K562 (cell line): ENCODE data around the gene LMBRD1.

Experiments
- CAMTA2 ChIP-seq: fragments of 250-450 bp; sonication (Bioruptor Pico); conservative IDR thresholded peaks from 2 replicates; pipeline ENCODE4 v1.5.1; 2022
- CTCF ChIP-seq, 3 experiments: IDR thresholded peaks in 2 of 3; conservative IDR thresholded peaks in 1 of 3; 2 replicates each; pipeline ENCODE4 v1.5.1; 2011 to 2012; ENCODE audit warnings: low read length in 3 of 3, mild to moderate bottlenecking in 3 of 3, control low read depth in 2 of 3, improper control_type of control experiment in 1 of 3, inconsistent platforms in 1 of 3, low read depth in 1 of 3, mixed read lengths in 1 of 3, moderate library complexity in 1 of 3; ENCODE audit not compliant: insufficient read depth in 2 of 3
- EZH2 ChIP-seq: IDR thresholded peaks from 2 replicates; pipeline ENCODE4 v1.6.1; 2012; ENCODE audit warnings: low read depth, mild to moderate bottlenecking, inconsistent platforms, low read length, borderline replicate concordance
- HBP1 ChIP-seq: fragments of 450-650 bp; formaldehyde crosslinking; IDR thresholded peaks from 2 replicates; pipeline ENCODE4 v1.4.0; 2022; ENCODE audit warnings: missing genetic modification characterization
- JUN ChIP-seq, 2 experiments: sonication (generic) in 1 of 2; formaldehyde crosslinking in 1 of 2; IDR thresholded peaks; 2 replicates each; pipeline versions ENCODE4 v1.6.1 to v1.8.0; 2012 to 2022; ENCODE audit warnings: borderline replicate concordance in 2 of 2, mild to moderate bottlenecking in 2 of 2, improper control_type of control experiment in 1 of 2, low read depth in 1 of 2, low read length in 1 of 2, missing genetic modification reagents in 1 of 2
- LARP7 ChIP-seq: fragments of 450-650 bp; IDR thresholded peaks from 2 replicates; pipeline ENCODE4 v1.6.1; 2016
- OTX1 ChIP-seq: fragments of 450-650 bp; formaldehyde crosslinking; IDR thresholded peaks from 2 replicates; pipeline ENCODE4 v1.4.0; 2022; ENCODE audit warnings: mild to moderate bottlenecking
- PRMT5 ChIP-seq: sonication (generic); formaldehyde crosslinking; IDR thresholded peaks from 2 replicates; pipeline ENCODE4 v1.5.0; 2020; ENCODE audit warnings: missing genetic modification reagents
- RAD51 ChIP-seq: fragments of 450-650 bp; IDR thresholded peaks from 2 replicates; pipeline ENCODE4 v1.7.1; 2016; ENCODE audit warnings: low read depth, mild to moderate bottlenecking, borderline replicate concordance
- STAT6 ChIP-seq: sonication (generic); formaldehyde crosslinking; IDR thresholded peaks from 2 replicates; pipeline ENCODE4 v1.8.1; 2023; ENCODE audit warnings: mild to moderate bottlenecking, missing genetic modification reagents
- TEAD4 ChIP-seq, 2 experiments: sonication (generic) in 1 of 2; formaldehyde crosslinking in 1 of 2; IDR thresholded peaks; 2 replicates each; pipeline versions ENCODE4 v1.6.1 to v1.8.0; 2012 to 2022; ENCODE audit warnings: borderline replicate concordance in 1 of 2, inconsistent platforms in 1 of 2, low read length in 1 of 2, mild to moderate bottlenecking in 1 of 2, missing genetic modification reagents in 1 of 2
- ZNF121 ChIP-seq: sonication (generic); formaldehyde crosslinking; conservative IDR thresholded peaks from 2 replicates; pipeline ENCODE4 v1.8.0; 2022; ENCODE audit warnings: missing genetic modification reagents
- ZNF274 ChIP-seq: IDR thresholded peaks from 2 replicates; pipeline ENCODE4 v1.6.1; 2011; ENCODE audit warnings: low read depth, mild to moderate bottlenecking, low read length, moderate library complexity, borderline replicate concordance

- TF ChIP-seq OTX1 (CRISPR knock-in tag), result no peak
- TF ChIP-seq ZNF121 (CRISPR knock-in tag), result no peak
- TF ChIP-seq CTCF (IDR thresholded peaks at IDR 0.05 in 2 of 3, conservative IDR thresholded peaks at IDR 0.05 in 1 of 3; ENCODE audit: insufficient read depth in 2 of 3, low read depth in 1 of 3, low read length in 3 of 3), result no peak
- no peak for TF ChIP-seq CAMTA2 (CRISPR knock-in tag)
- TF ChIP-seq PRMT5, result no peak
- no peak for TF ChIP-seq STAT6 (CRISPR knock-in tag)
- no peak for TF ChIP-seq TEAD4 (IDR thresholded peaks at IDR 0.05; ENCODE audit: low read length)
- no peak for TF ChIP-seq TEAD4 (CRISPR knock-in tag; IDR thresholded peaks at IDR 0.05; ENCODE audit: borderline replicate concordance)
- TF ChIP-seq JUN (IDR thresholded peaks at IDR 0.05; ENCODE audit: borderline replicate concordance, low read depth, low read length), result no peak
- no peak for TF ChIP-seq JUN (CRISPR knock-in tag; IDR thresholded peaks at IDR 0.05; ENCODE audit: borderline replicate concordance)
- TF ChIP-seq RAD51, result no peak
- TF ChIP-seq EZH2, result no peak
- TF ChIP-seq HBP1 (CRISPR knock-in tag), result no peak
- no peak for TF ChIP-seq ZNF274
- no peak for TF ChIP-seq LARP7
Measured at GRCh38 chr6:69774740-69775584, 21.8 kb downstream of the LMBRD1 start.
